ENCODE measurements around the gene ENPP6.

ENPP6 gene

GRCh38 chr4:184255361-184255760, 37.7 kb upstream of the ENPP6 start:
- Histone ChIP-seq H3K9me3 (no peaks in the 10 kb centered on the region), H3K27me3 (no peaks in the 10 kb centered on the region), H3K27ac (peak overlapping the region; percentile 35), H3K36me3 (no peaks in the 10 kb centered on the region), H3K4me3 (ENCODE audit: low read depth in 1 of 2, low read length in 1 of 2) (no peak overlapping the region), H3K4me1 (ENCODE audit: control insufficient read depth in 1 of 2, insufficient read depth in 1 of 2, low read depth in 1 of 2, low read length in 1 of 2) (peaks cover 54 to 65% of the 10 kb centered on the region in 2 experiments)
- no peak for TF ChIP-seq CTCF (IDR thresholded peaks at IDR 0.05)

- H3K9me3 ChIP-seq, result no peaks in the 10 kb centered on the region
- H3K27me3 ChIP-seq, result no peaks in the 10 kb centered on the region
- TF ChIP-seq CTCF (IDR thresholded peaks at IDR 0.05), result no peak
- no peaks in the 10 kb centered on the region for H3K36me3 ChIP-seq
- H3K27ac ChIP-seq, result no peak overlapping the region
- H3K4me3 ChIP-seq (ENCODE audit: low read depth in 1 of 2, low read length in 1 of 2), result no peak overlapping the region
- H3K4me1 ChIP-seq (ENCODE audit: control insufficient read depth in 1 of 2, insufficient read depth in 1 of 2, low read depth in 1 of 2, low read length in 1 of 2), result peaks cover 49 to 59% of the 10 kb centered on the region in 2 experiments
Observed at GRCh38 chr4:184253072-184253420, 35.4 kb upstream of the ENPP6 start.

GRCh38 chr4:184252136-184253071, 34.7 kb upstream of the ENPP6 start:
- no peak overlapping the region for H3K4me3 ChIP-seq (ENCODE audit: low read depth in 1 of 2, low read length in 1 of 2)
- H3K9me3 ChIP-seq, result no peaks in the 10 kb centered on the region
- H3K27me3 ChIP-seq, result no peaks in the 10 kb centered on the region
- TF ChIP-seq CTCF (IDR thresholded peaks at IDR 0.05), result no peak
- no peaks in the 10 kb centered on the region for H3K36me3 ChIP-seq
- peaks cover 55 to 60% of the 10 kb centered on the region in 2 experiments for H3K4me1 ChIP-seq (ENCODE audit: control insufficient read depth in 1 of 2, insufficient read depth in 1 of 2, low read depth in 1 of 2, low read length in 1 of 2)
- no peak overlapping the region for H3K27ac ChIP-seq

GRCh38 chr4:184251670-184251980, 34.0 kb upstream of the ENPP6 start:
- Histone ChIP-seq H3K27ac (no peak overlapping the region), H3K36me3 (no peaks in the 10 kb centered on the region), H3K4me3 (ENCODE audit: low read depth in 1 of 2, low read length in 1 of 2) (no peak overlapping the region), H3K4me1 (ENCODE audit: control insufficient read depth in 1 of 2, insufficient read depth in 1 of 2, low read depth in 1 of 2, low read length in 1 of 2) (peaks cover 57% of the 10 kb centered on the region in 2 experiments), H3K27me3 (no peaks in the 10 kb centered on the region), H3K9me3 (no peaks in the 10 kb centered on the region)
- TF ChIP-seq CTCF (IDR thresholded peaks at IDR 0.05), result no peak

- peaks cover 58 to 63% of the 10 kb centered on the region in 2 experiments for H3K4me1 ChIP-seq (ENCODE audit: control insufficient read depth in 1 of 2, insufficient read depth in 1 of 2, low read depth in 1 of 2, low read length in 1 of 2)
- H3K4me3 ChIP-seq (ENCODE audit: low read depth in 1 of 2, low read length in 1 of 2), result no peak overlapping the region
- no peaks in the 10 kb centered on the region for H3K36me3 ChIP-seq
- peak; percentile 41 for TF ChIP-seq CTCF (IDR thresholded peaks at IDR 0.05)
- H3K9me3 ChIP-seq, result no peaks in the 10 kb centered on the region
- peak overlapping the region; percentile 15 for H3K27ac ChIP-seq
- H3K27me3 ChIP-seq, result no peaks in the 10 kb centered on the region
Observed at GRCh38 chr4:184250795-184251669, 33.4 kb upstream of the ENPP6 start.

Measured in neutrophil (primary cell).